DND-41 (cell line): Measurements from ENCODE around the gene ADCY2.

Experiments used
- ATAC-seq: fragments of 200-7000 bp; cut with Tn5 transposase; 3 replicates; pipeline ENCODE4 v1.9.1; 2021; ENCODE audit warnings: low read depth; ENCODE audit not compliant: insufficient read depth
- DNase-seq: peaks from one replicate; pipeline ENCODE4 v3.0.0-alpha.2; 2020
- H2AFZ ChIP-seq: 2 replicates; pipeline ENCODE4 v1.6.0; 2012; ENCODE audit warnings: low read depth, low read length
- H3K27ac ChIP-seq: 2 replicates; pipeline ENCODE4 v1.5.1; 2012; ENCODE audit warnings: low read length, inconsistent platforms
- H3K27me3 ChIP-seq: fragments of 200-600 bp; sonication (generic); 2 replicates; pipeline ENCODE4 v1.6.0; 2012; ENCODE audit warnings: low read length, mild to moderate bottlenecking, inconsistent platforms; ENCODE audit not compliant: insufficient read depth, poor library complexity
- H3K36me3 ChIP-seq: 2 replicates; pipeline ENCODE4 v1.5.1; 2012; ENCODE audit warnings: low read length, inconsistent platforms; ENCODE audit not compliant: insufficient read depth
- H3K4me1 ChIP-seq: 2 replicates; pipeline ENCODE4 v1.5.1; 2012; ENCODE audit warnings: mild to moderate bottlenecking, low read length; ENCODE audit not compliant: insufficient read depth
- H3K4me2 ChIP-seq: 2 replicates; pipeline ENCODE4 v1.6.0; 2012; ENCODE audit warnings: mild to moderate bottlenecking, moderate library complexity, low read length, inconsistent platforms; ENCODE audit not compliant: insufficient read depth
- H3K4me3 ChIP-seq, 2 experiments: fragments of 200-600 bp in 1 of 2; shearing (Covaris generic) in 1 of 2; 2 replicates each; pipeline ENCODE4 v1.5.1; 2012 to 2016; ENCODE audit warnings: inconsistent platforms in 2 of 2, low read length in 2 of 2, mild to moderate bottlenecking in 2 of 2, low read depth in 1 of 2, moderate library complexity in 1 of 2
- H3K79me2 ChIP-seq: 2 replicates; pipeline ENCODE4 v1.6.0; 2012; ENCODE audit warnings: low read length, inconsistent platforms; ENCODE audit not compliant: insufficient read depth
- H3K9ac ChIP-seq: 2 replicates; pipeline ENCODE4 v1.6.0; 2012; ENCODE audit warnings: low read depth, mild to moderate bottlenecking, inconsistent platforms, low read length, moderate library complexity
- H3K9me3 ChIP-seq: 2 replicates; pipeline ENCODE4 v1.5.1; 2012; ENCODE audit warnings: low read length, moderate library complexity, mild to moderate bottlenecking, inconsistent platforms; ENCODE audit not compliant: insufficient read depth, severe bottlenecking
- H4K20me1 ChIP-seq: 2 replicates; pipeline ENCODE4 v1.6.0; 2012; ENCODE audit warnings: low read length; ENCODE audit not compliant: insufficient read depth
- EZH2 ChIP-seq: IDR thresholded peaks from 3 replicates; pipeline ENCODE4 v1.6.1; 2012; ENCODE audit warnings: borderline replicate concordance, low read depth, mild to moderate bottlenecking, moderate library complexity, low read length, inconsistent platforms; ENCODE audit not compliant: severe bottlenecking
- TF ChIP-seq, protein P1 (sequence below): IDR thresholded peaks from 2 replicates; pipeline ENCODE4 v1.5.1; 2012; ENCODE audit warnings: borderline replicate concordance, low read length, moderate library complexity, mild to moderate bottlenecking; ENCODE audit not compliant: poor library complexity, severe bottlenecking; ENCODE audit errors: extremely low read depth

ADCY2 gene

GRCh38 chr5:7764452-7764851, 368.5 kb downstream of the ADCY2 start:
- Histone ChIP-seq H3K9me3 (no peaks in the 10 kb centered on the region), H2AFZ (no peak overlapping the region), H3K27ac (no peak overlapping the region), H4K20me1 (no peaks in the 10 kb centered on the region), H3K27me3 (peaks cover 11% of the 10 kb centered on the region), H3K4me1 (no peaks in the 10 kb centered on the region), H3K9ac (no peak overlapping the region), H3K36me3 (no peaks in the 10 kb centered on the region), H3K79me2 (no peaks in the 10 kb centered on the region), H3K4me2 (no peak overlapping the region), H3K4me3 (no peak overlapping the region)
- ATAC-seq (no peak), DNase-seq (no peak)
- TF ChIP-seq EZH2, result no peak
- TF ChIP-seq, protein P1, sequence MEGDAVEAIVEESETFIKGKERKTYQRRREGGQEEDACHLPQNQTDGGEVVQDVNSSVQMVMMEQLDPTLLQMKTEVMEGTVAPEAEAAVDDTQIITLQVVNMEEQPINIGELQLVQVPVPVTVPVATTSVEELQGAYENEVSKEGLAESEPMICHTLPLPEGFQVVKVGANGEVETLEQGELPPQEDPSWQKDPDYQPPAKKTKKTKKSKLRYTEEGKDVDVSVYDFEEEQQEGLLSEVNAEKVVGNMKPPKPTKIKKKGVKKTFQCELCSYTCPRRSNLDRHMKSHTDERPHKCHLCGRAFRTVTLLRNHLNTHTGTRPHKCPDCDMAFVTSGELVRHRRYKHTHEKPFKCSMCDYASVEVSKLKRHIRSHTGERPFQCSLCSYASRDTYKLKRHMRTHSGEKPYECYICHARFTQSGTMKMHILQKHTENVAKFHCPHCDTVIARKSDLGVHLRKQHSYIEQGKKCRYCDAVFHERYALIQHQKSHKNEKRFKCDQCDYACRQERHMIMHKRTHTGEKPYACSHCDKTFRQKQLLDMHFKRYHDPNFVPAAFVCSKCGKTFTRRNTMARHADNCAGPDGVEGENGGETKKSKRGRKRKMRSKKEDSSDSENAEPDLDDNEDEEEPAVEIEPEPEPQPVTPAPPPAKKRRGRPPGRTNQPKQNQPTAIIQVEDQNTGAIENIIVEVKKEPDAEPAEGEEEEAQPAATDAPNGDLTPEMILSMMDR, result no peak

DNA sequence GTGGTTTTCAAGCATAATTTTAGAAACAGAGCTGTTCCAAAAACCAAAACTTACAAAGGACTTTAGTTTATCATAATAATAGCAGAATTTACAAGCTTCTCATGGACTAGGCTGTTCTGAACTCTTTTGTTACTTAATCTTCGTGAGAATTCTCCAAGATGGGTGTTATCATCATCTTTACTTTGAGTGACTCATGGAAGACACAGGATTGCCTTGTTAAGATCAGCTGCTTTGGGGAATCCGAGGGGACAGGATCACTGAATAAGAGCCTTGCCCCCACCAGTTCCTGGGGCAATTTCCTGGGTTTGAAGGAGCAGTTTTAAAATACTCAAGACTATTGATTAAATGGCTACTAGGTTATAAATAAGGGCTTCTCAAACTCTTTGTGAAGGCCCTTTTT, 374.5 kb downstream of the ADCY2 start:
- Histone ChIP-seq H3K4me3 (no peak overlapping the region), H3K4me1 (no peaks in the 10 kb centered on the region), H3K9ac (no peak overlapping the region), H3K36me3 (no peaks in the 10 kb centered on the region), H3K79me2 (no peaks in the 10 kb centered on the region), H3K9me3 (no peaks in the 10 kb centered on the region), H4K20me1 (no peaks in the 10 kb centered on the region), H3K27ac (no peak overlapping the region), H2AFZ (no peak overlapping the region), H3K27me3 (peaks cover 28% of the 10 kb centered on the region), H3K4me2 (no peak overlapping the region)
- DNase-seq (no peak), ATAC-seq (no peak)
- no peak for TF ChIP-seq EZH2
- TF ChIP-seq, protein P1, result no peak

GRCh38 chr5:7772141-7772540, 376.2 kb downstream of the ADCY2 start:
- no peak for ATAC-seq
- no peak for TF ChIP-seq EZH2
- TF ChIP-seq, protein P1, result no peak

DNA sequence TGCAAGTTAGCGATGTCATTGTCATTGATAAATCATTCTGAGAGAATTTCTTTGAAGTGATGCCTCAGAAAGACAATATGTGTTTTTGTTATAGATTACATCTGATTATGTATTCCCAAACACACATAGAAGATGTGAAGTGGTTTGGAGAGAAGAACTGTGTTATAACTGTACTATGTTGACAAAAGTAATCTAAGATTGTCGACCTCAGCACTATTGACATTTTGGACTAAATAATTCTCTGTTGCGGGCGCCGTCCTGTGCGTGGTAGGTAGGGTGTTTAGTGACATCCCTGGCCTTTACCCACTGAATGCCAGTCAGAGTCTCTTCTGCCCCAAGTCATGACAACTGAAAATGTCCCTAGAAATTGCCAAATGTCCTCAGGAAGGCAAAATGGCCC, 377.2 kb downstream of the ADCY2 start:
- Histone ChIP-seq H3K27ac (no peak overlapping the region), H2AFZ (no peak overlapping the region), H3K4me1 (0 out of 2 replicates have a peak, but pooled peaks cover under 1% of the 10 kb centered on the region), H3K79me2 (no peaks in the 10 kb centered on the region), H3K9me3 (no peaks in the 10 kb centered on the region), H3K27me3 (peaks cover 19% of the 10 kb centered on the region), H3K9ac (no peak overlapping the region), H4K20me1 (peaks cover 5% of the 10 kb centered on the region; the same call in 1 of the 2 replicates), H3K36me3 (no peaks in the 10 kb centered on the region), H3K4me3 (no peak overlapping the region), H3K4me2 (no peak overlapping the region)
- DNase-seq (no peak), ATAC-seq (no peak)
- TF ChIP-seq, protein P1, result no peak
- no peak for TF ChIP-seq EZH2

More at GRCh38 chr5:7772141-7772540, 376.2 kb downstream of the ADCY2 start:
- Histone ChIP-seq H3K4me1 (no peaks in the 10 kb centered on the region), H2AFZ (no peak overlapping the region), H4K20me1 (peaks cover 5% of the 10 kb centered on the region; the same call in 1 of the 2 replicates), H3K9ac (no peak overlapping the region), H3K79me2 (no peaks in the 10 kb centered on the region), H3K27me3 (peaks cover 21% of the 10 kb centered on the region), H3K36me3 (no peaks in the 10 kb centered on the region), H3K9me3 (no peaks in the 10 kb centered on the region), H3K4me2 (no peak overlapping the region), H3K27ac (no peak overlapping the region), H3K4me3 (no peak overlapping the region)
- DNase-seq, result no peak
